GM12878 (cell line): ENCODE data around the gene IRAK2. TPM values are rescaled to one million over a fixed set of nuclear protein-coding genes. Genes with fewer than 3 reads are reported as not detected.

Source experiments
- ATF3 ChIP-seq: IDR thresholded peaks from 2 replicates; pipeline ENCODE4 v1.6.1; 2011; ENCODE audit warnings: low read depth, mild to moderate bottlenecking, low read length, moderate library complexity, borderline replicate concordance; ENCODE audit errors: extremely low read depth
- BCLAF1 ChIP-seq: fragments of 450-650 bp; IDR thresholded peaks from 2 replicates; pipeline ENCODE4 v1.6.1; 2017; ENCODE audit warnings: antibody characterized with exemption, mild to moderate bottlenecking, moderate library complexity
- CHD1 ChIP-seq: IDR thresholded peaks from 2 replicates; pipeline ENCODE4 v1.6.1; 2012; ENCODE audit warnings: low read depth, low read length, improper control_type of control experiment
- EP300 ChIP-seq, 2 experiments: fragments of 150-350 bp in 1 of 2; IDR thresholded peaks; 2 replicates each; pipeline ENCODE4 v1.6.1; 2011 to 2012; ENCODE audit warnings: low read depth in 2 of 2, low read length in 2 of 2, borderline replicate concordance in 1 of 2, improper control_type of control experiment in 1 of 2, inconsistent platforms in 1 of 2; ENCODE audit not compliant: control insufficient read depth in 1 of 2
- ESRRA ChIP-seq: IDR thresholded peaks from 2 replicates; pipeline ENCODE4 v1.6.1; 2012; ENCODE audit warnings: mild to moderate bottlenecking, low read length, improper control_type of control experiment
- SKIL ChIP-seq: fragments of 450-650 bp; IDR thresholded peaks from 2 replicates; pipeline ENCODE4 v1.6.1; 2017; ENCODE audit warnings: mild to moderate bottlenecking, low read depth, inconsistent platforms; ENCODE audit not compliant: poor library complexity, severe bottlenecking
- SMAD1 ChIP-seq: fragments of 450-650 bp; IDR thresholded peaks from 2 replicates; pipeline ENCODE4 v1.6.1; 2018; ENCODE audit warnings: mild to moderate bottlenecking, low read depth; ENCODE audit not compliant: partially characterized antibody
- SMARCA5 ChIP-seq: fragments of 450-650 bp; IDR thresholded peaks from 2 replicates; pipeline ENCODE4 v1.6.1; 2017; ENCODE audit warnings: mild to moderate bottlenecking
- SUZ12 ChIP-seq: fragments of 200-600 bp; sonication (generic); IDR thresholded peaks from one replicate; pipeline ENCODE4 v1.6.1; 2018; ENCODE audit warnings: antibody characterized with exemption, mild to moderate bottlenecking; ENCODE audit not compliant: unreplicated experiment
- polyA plus RNA-seq, 11 experiments: library from polyadenylated mRNA; depleted of rRNA in 4 of 11; unstranded in 6 of 11; stranded (reverse) in 5 of 11; fragments of >200 nt; fragmentation: Nextera tagmentation in 4 of 11; fragmentation: Illumina TruSeq in 1 of 11; extraction: Ambion mirVana in 4 of 11; extraction: Trizol in 1 of 11; gene quantifications; 1 replicate in 1 of 11; 2 replicates in 10 of 11; pipeline versions ENCODE4 v1.2.1 to v1.2.3, GENCODE V29; 2011 to 2016; ENCODE audit warnings: inconsistent platforms in 2 of 11, missing spikeins in 2 of 11, low read depth in 1 of 11
- total RNA-seq, 4 experiments: library from RNA; depleted of rRNA in 3 of 4; stranded (reverse); fragments of >200 nt in 3 of 4; fragmentation: Illumina TruSeq in 1 of 4; extraction: Trizol in 1 of 4; gene quantifications; 2 replicates each; pipeline versions ENCODE4 v1.2.1 to v1.2.3, GENCODE V29; 2013 to 2021

IRAK2 gene
- total and polyA plus RNA-seq, 10 of the 15 experiments (the other 5 are each of a cell fraction or from before 2014, with no cell fraction given), result 0.48 to 5.7 (median 4.5) TPM

GRCh38 chr3:10287936-10288574 lies 123.3 kb downstream of the IRAK2 start (continued):
- TF ChIP-seq SKIL (no peak), BCLAF1 (no peak), SMAD1 (no peak), SUZ12 (no peak), CHD1 (no peak), ESRRA (no peak), EP300 (IDR thresholded peaks at IDR 0.05; ENCODE audit: borderline replicate concordance in 1 of 2, control insufficient read depth in 1 of 2, low read depth in 2 of 2, low read length in 2 of 2) (no peak), ATF3 (no peak), SMARCA5 (no peak)
